ENCODE data around the gene NYAP2.

DNA sequence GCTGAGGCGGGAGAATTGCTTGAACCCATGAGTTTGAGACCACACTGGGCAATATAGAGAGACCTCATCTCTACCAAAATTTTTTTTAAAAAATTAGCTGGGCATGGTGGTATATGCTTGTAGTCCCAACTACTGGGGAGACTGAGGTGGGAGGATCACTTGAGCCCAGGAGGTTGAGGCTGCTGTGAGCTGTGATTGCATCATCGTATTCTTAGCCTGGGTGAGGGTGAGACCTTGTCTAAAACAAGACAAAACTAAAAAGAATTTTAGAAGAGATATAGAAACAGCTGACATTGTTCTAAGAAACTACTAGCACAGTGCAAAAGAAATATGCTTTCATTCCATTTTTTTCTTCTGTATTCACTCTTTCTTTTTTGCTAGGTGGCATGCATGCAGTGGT is 298.4 kb downstream of the NYAP2 start:
- TF ChIP-seq SP1 (IDR thresholded peaks at IDR 0.05) (no peak), ELF4 (IDR thresholded peaks at IDR 0.05) (no peak), SUZ12 (IDR thresholded peaks at IDR 0.05) (no peak), LEF1 (IDR thresholded peaks at IDR 0.05; ENCODE audit: borderline replicate concordance) (no peak), BHLHE40 (IDR thresholded peaks at IDR 0.05; ENCODE audit: borderline replicate concordance) (no peak)

All from HEK293T (cell line).